Measurements from ENCODE around the gene TLE3.
"Not testable (repeated sequence)": the region's sequence is repeated elsewhere in the genome, so short reads cannot be mapped to it uniquely, and the experiment has no call there.

The TLE3 gene

GRCh38 chr15:70126362-70126761 lies 28.6 kb upstream of the TLE3 start:
- no peak for DNase-seq (ENCODE audit: low read depth)

- DNase-seq (ENCODE audit: low read depth) = no peak
These were observed 27.9 kb upstream of the TLE3 start for GRCh38 chr15:70125605-70126004.

- DNase-seq (ENCODE audit: low read depth) = no peak
These were observed 24.0 kb upstream of the TLE3 start for GRCh38 chr15:70121624-70122302.

GRCh38 chr15:70120958-70121623 lies 23.4 kb upstream of the TLE3 start:
- DNase-seq (ENCODE audit: low read depth) = no peak

- no peak for DNase-seq (ENCODE audit: low read depth)
These were observed 22.3 kb upstream of the TLE3 start for GRCh38 chr15:70119911-70120508.

GRCh38 chr15:70118599-70118998 lies 20.9 kb upstream of the TLE3 start:
- no peak for DNase-seq (ENCODE audit: low read depth)

- no peak for DNase-seq (ENCODE audit: low read depth)
These were observed 18.6 kb upstream of the TLE3 start for GRCh38 chr15:70116317-70116716.

- DNase-seq (ENCODE audit: low read depth) = no peak
These were observed 16.5 kb upstream of the TLE3 start for GRCh38 chr15:70114221-70114620.

GRCh38 chr15:70113304-70113700 lies 15.6 kb upstream of the TLE3 start:
- no peak for DNase-seq (ENCODE audit: low read depth)

- not testable (repeated sequence) for DNase-seq (ENCODE audit: low read depth)
These were observed 15.0 kb upstream of the TLE3 start for GRCh38 chr15:70112572-70113303.

GRCh38 chr15:70112074-70112395 lies 14.3 kb upstream of the TLE3 start:
- no peak for DNase-seq (ENCODE audit: low read depth)

GRCh38 chr15:70111203-70112073 lies 13.7 kb upstream of the TLE3 start:
- DNase-seq (ENCODE audit: low read depth) = no peak

GRCh38 chr15:70109978-70110377 lies 12.3 kb upstream of the TLE3 start:
- DNase-seq (ENCODE audit: low read depth) = no peak

GRCh38 chr15:70109531-70109930 lies 11.8 kb upstream of the TLE3 start:
- DNase-seq (ENCODE audit: low read depth) = no peak

- no peak for DNase-seq (ENCODE audit: low read depth)
These were observed 6.3 kb upstream of the TLE3 start for GRCh38 chr15:70103880-70104626.

- DNase-seq (ENCODE audit: low read depth) = no peak
These were observed 5.1 kb upstream of the TLE3 start for GRCh38 chr15:70102827-70103226.

- DNase-seq (ENCODE audit: low read depth) = no peak
These were observed 3.9 kb upstream of the TLE3 start for GRCh38 chr15:70101459-70102113.

GRCh38 chr15:70100474-70101341 lies 3.0 kb upstream of the TLE3 start:
- DNase-seq (ENCODE audit: low read depth) = peak; percentile 30

GRCh38 chr15:70099967-70100473 lies 2.3 kb upstream of the TLE3 start:
- DNase-seq (ENCODE audit: low read depth) = no peak
